Osteocyte (in vitro differentiated cells): ENCODE measurements around the gene NRF1. TPM values are rescaled to one million over a fixed set of nuclear protein-coding genes. Genes with fewer than 3 reads are reported as not detected.

ENCODE experiments used
- DNase-seq: peaks from one replicate; pipeline ENCODE4 v3.0.0; 2021; ENCODE audit warnings: mixed read lengths; ENCODE audit not compliant: unreplicated experiment; ENCODE audit errors: extremely low spot score
- H3K27ac Mint-ChIP-seq: one replicate; pipeline ENCODE4 v1.8.0; 2021; ENCODE audit warnings: mild to moderate bottlenecking, mixed read lengths; ENCODE audit not compliant: unreplicated experiment
- H3K27me3 Mint-ChIP-seq: one replicate; pipeline ENCODE4 v1.8.0; 2021; ENCODE audit warnings: mixed read lengths; ENCODE audit not compliant: unreplicated experiment
- H3K36me3 Mint-ChIP-seq: one replicate; pipeline ENCODE4 v1.8.0; 2021; ENCODE audit warnings: mixed read lengths; ENCODE audit not compliant: unreplicated experiment
- H3K4me1 Mint-ChIP-seq: one replicate; pipeline ENCODE4 v1.8.0; 2021; ENCODE audit warnings: mixed read lengths; ENCODE audit not compliant: unreplicated experiment
- H3K4me3 Mint-ChIP-seq: one replicate; pipeline ENCODE4 v1.8.0; 2021; ENCODE audit warnings: mild to moderate bottlenecking, moderate library complexity, mixed read lengths; ENCODE audit not compliant: unreplicated experiment
- H3K9me3 Mint-ChIP-seq: one replicate; pipeline ENCODE4 v1.8.0; 2021; ENCODE audit warnings: mixed read lengths; ENCODE audit not compliant: unreplicated experiment
- total RNA-seq: library from RNA; stranded (reverse); gene quantifications from 2 replicates; pipeline ENCODE4 v1.2.1, GENCODE V29; 2021
- TF ChIP-seq, protein P1 (sequence below): fragments of 200-600 bp; sonication (generic); IDR thresholded peaks from 2 replicates; pipeline ENCODE4 v1.5.0; 2021; ENCODE audit warnings: antibody characterized with exemption, mild to moderate bottlenecking, moderate library complexity

The NRF1 gene
- total RNA-seq, 1 donor from 2014 or later, result 20.7 TPM

DNA sequence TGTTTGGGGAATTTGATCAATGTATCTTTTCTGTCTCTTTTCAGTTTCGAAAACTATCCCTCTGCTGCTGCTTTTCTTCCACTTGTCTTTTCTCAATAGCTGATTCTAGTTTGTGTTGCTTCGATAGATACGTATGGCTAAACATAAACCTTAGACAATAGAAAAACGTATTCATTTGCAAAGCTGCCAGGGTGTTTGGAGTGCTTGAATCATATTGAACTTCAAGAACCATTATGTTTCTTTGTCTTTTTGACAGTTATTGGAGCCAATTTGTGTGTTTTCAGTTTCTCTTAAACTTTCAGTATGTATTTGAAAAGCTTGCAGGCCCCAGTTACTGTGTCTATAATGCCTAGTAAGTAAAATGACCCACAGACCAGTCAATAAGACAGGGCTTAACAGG lies 25.1 kb downstream of the NRF1 start:
- Mint-ChIP-seq H3K4me1 (peaks cover 9% of the 10 kb centered on the region), H3K27me3 (no peaks in the 10 kb centered on the region), H3K27ac (no peak overlapping the region), H3K36me3 (peaks cover 2% of the 10 kb centered on the region), H3K4me3 (no peak overlapping the region), H3K9me3 (no peaks in the 10 kb centered on the region)
- DNase-seq, result no peak
- TF ChIP-seq, protein P1, sequence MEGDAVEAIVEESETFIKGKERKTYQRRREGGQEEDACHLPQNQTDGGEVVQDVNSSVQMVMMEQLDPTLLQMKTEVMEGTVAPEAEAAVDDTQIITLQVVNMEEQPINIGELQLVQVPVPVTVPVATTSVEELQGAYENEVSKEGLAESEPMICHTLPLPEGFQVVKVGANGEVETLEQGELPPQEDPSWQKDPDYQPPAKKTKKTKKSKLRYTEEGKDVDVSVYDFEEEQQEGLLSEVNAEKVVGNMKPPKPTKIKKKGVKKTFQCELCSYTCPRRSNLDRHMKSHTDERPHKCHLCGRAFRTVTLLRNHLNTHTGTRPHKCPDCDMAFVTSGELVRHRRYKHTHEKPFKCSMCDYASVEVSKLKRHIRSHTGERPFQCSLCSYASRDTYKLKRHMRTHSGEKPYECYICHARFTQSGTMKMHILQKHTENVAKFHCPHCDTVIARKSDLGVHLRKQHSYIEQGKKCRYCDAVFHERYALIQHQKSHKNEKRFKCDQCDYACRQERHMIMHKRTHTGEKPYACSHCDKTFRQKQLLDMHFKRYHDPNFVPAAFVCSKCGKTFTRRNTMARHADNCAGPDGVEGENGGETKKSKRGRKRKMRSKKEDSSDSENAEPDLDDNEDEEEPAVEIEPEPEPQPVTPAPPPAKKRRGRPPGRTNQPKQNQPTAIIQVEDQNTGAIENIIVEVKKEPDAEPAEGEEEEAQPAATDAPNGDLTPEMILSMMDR, result no peak

DNA sequence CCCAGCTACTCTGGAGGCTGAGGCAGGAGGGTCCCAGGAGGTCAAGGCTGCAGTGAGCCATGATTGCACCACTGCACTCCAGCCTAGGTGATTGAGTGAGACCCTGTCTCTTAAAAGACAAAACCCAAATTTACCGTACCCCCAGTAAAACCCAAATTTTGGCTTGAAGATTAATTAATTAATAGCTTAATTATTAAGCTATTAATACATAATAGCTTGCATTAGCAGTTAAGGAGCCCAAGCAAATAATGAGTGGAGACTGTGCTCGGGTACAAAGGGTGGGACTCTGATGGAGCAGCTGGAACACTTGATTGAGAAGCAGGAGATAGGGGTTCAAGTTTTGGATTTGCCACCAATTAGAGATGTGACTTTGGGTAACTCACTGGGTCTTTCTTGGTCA lies 28.9 kb downstream of the NRF1 start:
- Mint-ChIP-seq H3K4me1 (peaks cover 13% of the 10 kb centered on the region), H3K9me3 (no peaks in the 10 kb centered on the region), H3K27me3 (no peaks in the 10 kb centered on the region), H3K4me3 (no peak overlapping the region), H3K27ac (no peak overlapping the region), H3K36me3 (no peaks in the 10 kb centered on the region)
- TF ChIP-seq, protein P1, result no peak
- no peak for DNase-seq

DNA sequence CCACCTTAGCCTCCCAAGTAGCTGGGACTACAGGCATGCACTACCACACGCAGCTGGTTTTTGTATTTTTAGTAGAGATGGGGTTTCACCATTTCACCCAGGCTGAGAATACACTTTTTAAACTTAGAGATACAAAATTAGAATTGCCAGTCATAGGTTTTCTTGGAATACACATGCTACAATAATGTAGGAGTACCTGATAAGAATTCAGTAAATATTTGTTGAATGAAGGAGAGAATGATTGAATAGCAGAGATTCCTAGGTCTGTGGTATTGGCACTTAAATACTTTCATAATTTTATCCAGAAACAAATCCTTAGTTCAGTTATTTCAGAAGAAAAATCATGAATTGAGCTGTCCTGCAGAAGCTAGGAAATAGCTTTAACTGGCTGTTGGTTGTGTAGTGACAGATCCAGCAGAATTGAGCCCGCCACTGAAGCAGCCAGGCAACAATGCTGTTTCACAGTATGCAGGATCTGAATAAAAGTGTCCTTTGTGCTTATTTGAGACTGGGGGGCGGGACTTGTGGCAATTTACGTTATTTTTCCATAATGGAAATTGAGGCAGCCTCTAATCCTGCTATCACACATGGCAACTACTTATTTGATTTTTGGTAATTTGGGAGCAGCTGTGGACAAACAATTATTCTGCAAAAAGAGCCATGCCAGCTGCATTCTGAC lies 31.5 kb downstream of the NRF1 start:
- H3K4me1 Mint-ChIP-seq, result peaks cover 25% of the 10 kb centered on the region
- H3K4me3 Mint-ChIP-seq, result no peak overlapping the region
- H3K9me3 Mint-ChIP-seq, result no peaks in the 10 kb centered on the region
- H3K27ac Mint-ChIP-seq, result no peak overlapping the region
- DNase-seq, result no peak
- no peaks in the 10 kb centered on the region for H3K27me3 Mint-ChIP-seq
- H3K36me3 Mint-ChIP-seq, result peaks cover 1% of the 10 kb centered on the region
- TF ChIP-seq, protein P1, result no peak

DNA sequence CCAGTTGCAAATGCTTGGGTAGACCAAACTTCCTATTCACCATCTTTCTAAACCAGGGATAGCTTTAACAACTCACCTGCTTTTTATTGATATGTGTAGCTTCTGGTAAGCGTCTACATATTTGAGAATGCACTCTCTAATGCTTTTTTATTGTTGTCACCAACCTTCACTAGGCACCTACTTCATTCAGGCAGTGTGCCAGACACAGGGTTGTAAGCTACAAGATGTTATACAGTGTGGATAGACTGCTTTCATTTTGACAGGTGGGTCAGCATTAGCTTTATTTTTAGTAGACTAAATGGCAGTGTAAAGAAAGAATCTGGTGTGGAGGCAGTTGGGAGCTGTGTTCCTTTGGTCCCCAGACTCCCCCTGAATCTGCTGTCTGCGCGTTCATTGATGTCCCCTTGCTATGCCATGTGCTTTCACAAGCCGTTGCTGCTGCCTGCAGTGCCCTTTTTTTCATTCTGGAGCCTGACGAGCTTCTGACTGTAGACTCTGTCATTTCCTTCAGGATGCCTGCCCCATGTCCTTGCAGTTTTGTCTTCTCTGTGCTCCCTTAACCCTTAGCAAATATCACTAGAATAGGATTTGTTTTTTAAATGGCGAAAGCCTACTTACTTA lies 32.1 kb downstream of the NRF1 start:
- H3K9me3 Mint-ChIP-seq, result no peaks in the 10 kb centered on the region
- peaks cover 1% of the 10 kb centered on the region for H3K36me3 Mint-ChIP-seq
- no peak overlapping the region for H3K4me3 Mint-ChIP-seq
- no peak overlapping the region for H3K27ac Mint-ChIP-seq
- H3K27me3 Mint-ChIP-seq, result no peaks in the 10 kb centered on the region
- TF ChIP-seq, protein P1, result no peak
- H3K4me1 Mint-ChIP-seq, result peaks cover 28% of the 10 kb centered on the region
- no peak for DNase-seq

DNA sequence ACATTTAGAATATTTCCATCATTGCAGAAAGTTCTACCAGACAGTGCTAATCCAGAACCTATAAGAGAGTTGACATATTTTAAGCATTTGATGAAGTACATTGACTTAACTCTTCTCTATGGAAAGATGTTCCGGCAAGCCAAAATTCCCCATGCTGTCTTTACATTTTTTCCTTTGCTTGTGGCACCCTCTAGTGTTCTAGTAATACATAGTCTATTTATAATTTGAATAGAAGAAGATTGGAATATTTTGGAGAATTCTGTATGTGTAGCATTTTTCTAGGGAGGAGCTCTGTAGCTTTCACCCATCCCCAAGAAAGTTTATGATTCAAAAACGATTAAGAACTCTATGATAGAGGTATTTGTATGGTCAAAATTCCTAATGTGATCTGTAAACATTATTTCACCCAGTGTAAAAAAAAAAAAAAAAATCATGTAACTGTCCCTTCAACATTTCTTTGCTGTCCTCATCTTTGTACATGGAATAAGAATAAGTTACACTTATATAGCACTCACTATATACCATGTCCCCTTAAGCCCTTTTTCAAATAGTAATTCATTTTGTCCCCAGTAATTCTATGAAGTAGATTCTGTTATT lies 33.2 kb downstream of the NRF1 start:
- H3K27ac Mint-ChIP-seq, result no peak overlapping the region
- DNase-seq, result no peak
- H3K9me3 Mint-ChIP-seq, result no peaks in the 10 kb centered on the region
- H3K27me3 Mint-ChIP-seq, result no peaks in the 10 kb centered on the region
- H3K36me3 Mint-ChIP-seq, result peaks cover 1% of the 10 kb centered on the region
- TF ChIP-seq, protein P1, result peak; percentile 63
- H3K4me1 Mint-ChIP-seq, result peaks cover 33% of the 10 kb centered on the region
- H3K4me3 Mint-ChIP-seq, result no peak overlapping the region
